Mucosa of gallbladder (tissue), 1 donor: ENCODE data around the gene TEX48. TPM values are rescaled to one million over a fixed set of nuclear protein-coding genes. Genes with fewer than 3 reads are reported as not detected.

ENCODE experiments used
- DNase-seq: peaks from one replicate; pipeline ENCODE4 v3.0.0-alpha.2; 2020; ENCODE audit warnings: low spot score
- total RNA-seq: library from RNA; stranded (reverse); gene quantifications from one replicate; pipeline ENCODE4 v1.2.1, GENCODE V29; 2021
- donor health status: DM: no; HTN: no; CAD: no.

Gene TEX48
- total RNA-seq, 1 donor from 2014 or later = not detected

GRCh38 chr9:114621561-114621960, 60.4 kb downstream of the TEX48 start:
- DNase-seq = no peak

GRCh38 chr9:114619191-114619761, 62.7 kb downstream of the TEX48 start:
- no peak for DNase-seq

GRCh38 chr9:114616684-114617520, 65.1 kb downstream of the TEX48 start:
- peak; percentile 45 for DNase-seq

Other genes with a start within 250 kb of the TEX48 start
- 9.2 TPM for gene WHRN, start 176.7 kb downstream of the TEX48 start, total RNA-seq
- 68.9 TPM for gene ATP6V1G1, start 94.4 kb downstream of the TEX48 start, total RNA-seq
- 8.3 TPM for gene TMEM268, start 70.9 kb downstream of the TEX48 start, total RNA-seq
- not detected for gene TEX53, start 24.4 kb downstream of the TEX48 start, total RNA-seq
- 2.2 TPM for gene TNFSF15, start 123.8 kb upstream of the TEX48 start, total RNA-seq
- gene TNFSF8, start 248.4 kb upstream of the TEX48 start, total RNA-seq = 2.8 TPM